ENCODE results near the gene PI4K2B. TPM values are rescaled to one million over a fixed set of nuclear protein-coding genes. Genes with fewer than 3 reads are reported as not detected.

Gene PI4K2B
- polyA plus RNA-seq, 1 donor (not counting 4 experiments of a cell fraction or from before 2014, with no cell fraction given) = 16.7 TPM

- FAIRE-seq (no peak), DNase-seq (ENCODE audit: low read depth, low spot score) (no peak)
- no peaks in the 10 kb centered on the region for H3K4me1 ChIP-seq (ENCODE audit: control insufficient read depth, extremely low read depth, insufficient read depth, low read length)
- H3K79me2 ChIP-seq (ENCODE audit: control insufficient read depth, insufficient read depth, low read length) = no peaks in the 10 kb centered on the region
- H3K4me3 ChIP-seq (ENCODE audit: control insufficient read depth in 2 of 3, extremely low read depth in 1 of 3, insufficient read depth in 2 of 3, low read depth in 1 of 3, low read length in 3 of 3) = no peak overlapping the region
- H4K20me1 ChIP-seq (ENCODE audit: control insufficient read depth, extremely low read depth, insufficient read depth, low read length) = no peaks in the 10 kb centered on the region
- H3K9me1 ChIP-seq (ENCODE audit: control insufficient read depth, extremely low read depth, insufficient read depth, low read length) = no peaks in the 10 kb centered on the region
- H3K27me3 ChIP-seq (ENCODE audit: control insufficient read depth, extremely low read depth, insufficient read depth, low read length) = no peaks in the 10 kb centered on the region
- H3K27ac ChIP-seq (ENCODE audit: control insufficient read depth, insufficient read depth, low read length) = no peak overlapping the region
- H3K9me3 ChIP-seq (ENCODE audit: control insufficient read depth, low read depth, low read length) = no peaks in the 10 kb centered on the region
- no peaks in the 10 kb centered on the region for H3K36me3 ChIP-seq (ENCODE audit: control insufficient read depth in 2 of 2, extremely low read depth in 1 of 2, insufficient read depth in 2 of 2, low read length in 2 of 2)
- H2AFZ ChIP-seq (ENCODE audit: control insufficient read depth, low read length) = no peak overlapping the region
- dilution Hi-C loops (cut with MboI; ENCODE audit: extremely low pct_ligation_motif_present, low sequenced_read_pairs) = no loop called here
- H3K4me2 ChIP-seq (ENCODE audit: control insufficient read depth, extremely low read depth, insufficient read depth, low read depth, low read length) = no peak overlapping the region
- H3K9ac ChIP-seq (ENCODE audit: control insufficient read depth, extremely low read depth, insufficient read depth, low read length) = no peak overlapping the region
- peak in 1 of 3 experiments; percentile 28 for TF ChIP-seq CTCF (optimal IDR thresholded peaks at IDR 0.05 in 1 of 3, IDR thresholded peaks at IDR 0.05 in 1 of 3, conservative IDR thresholded peaks at IDR 0.05 in 1 of 3; ENCODE audit: extremely low read depth in 1 of 3, insufficient read depth in 2 of 3, low read length in 3 of 3)
- TF ChIP-seq EZH2 (IDR thresholded peaks at IDR 0.05; ENCODE audit: low read length) = no peak
Observed at GRCh38 chr4:25190407-25190806, 43.4 kb upstream of the PI4K2B start.

- H3K4me3 ChIP-seq (ENCODE audit: control insufficient read depth in 2 of 3, extremely low read depth in 1 of 3, insufficient read depth in 2 of 3, low read depth in 1 of 3, low read length in 3 of 3) = no peak overlapping the region
- H4K20me1 ChIP-seq (ENCODE audit: control insufficient read depth, extremely low read depth, insufficient read depth, low read length) = no peaks in the 10 kb centered on the region
- H3K4me1 ChIP-seq (ENCODE audit: control insufficient read depth, extremely low read depth, insufficient read depth, low read length) = no peaks in the 10 kb centered on the region
- no peak overlapping the region for H3K4me2 ChIP-seq (ENCODE audit: control insufficient read depth, extremely low read depth, insufficient read depth, low read depth, low read length)
- no peaks in the 10 kb centered on the region for H3K9me3 ChIP-seq (ENCODE audit: control insufficient read depth, low read depth, low read length)
- no peak overlapping the region for H3K9ac ChIP-seq (ENCODE audit: control insufficient read depth, extremely low read depth, insufficient read depth, low read length)
- FAIRE-seq (no peak), DNase-seq (ENCODE audit: low read depth, low spot score) (no peak)
- no peaks in the 10 kb centered on the region for H3K36me3 ChIP-seq (ENCODE audit: control insufficient read depth in 2 of 2, extremely low read depth in 1 of 2, insufficient read depth in 2 of 2, low read length in 2 of 2)
- dilution Hi-C loops (cut with MboI; ENCODE audit: extremely low pct_ligation_motif_present, low sequenced_read_pairs) = no loop called here
- no peak overlapping the region for H2AFZ ChIP-seq (ENCODE audit: control insufficient read depth, low read length)
- no peaks in the 10 kb centered on the region for H3K79me2 ChIP-seq (ENCODE audit: control insufficient read depth, insufficient read depth, low read length)
- no peaks in the 10 kb centered on the region for H3K9me1 ChIP-seq (ENCODE audit: control insufficient read depth, extremely low read depth, insufficient read depth, low read length)
- no peak overlapping the region for H3K27ac ChIP-seq (ENCODE audit: control insufficient read depth, insufficient read depth, low read length)
- H3K27me3 ChIP-seq (ENCODE audit: control insufficient read depth, extremely low read depth, insufficient read depth, low read length) = no peaks in the 10 kb centered on the region
- no peak for TF ChIP-seq EZH2 (IDR thresholded peaks at IDR 0.05; ENCODE audit: low read length)
- no peak for TF ChIP-seq CTCF (optimal IDR thresholded peaks at IDR 0.05 in 1 of 3, IDR thresholded peaks at IDR 0.05 in 1 of 3, conservative IDR thresholded peaks at IDR 0.05 in 1 of 3; ENCODE audit: extremely low read depth in 1 of 3, insufficient read depth in 2 of 3, low read length in 3 of 3)
Observed at GRCh38 chr4:25198713-25199112, 35.1 kb upstream of the PI4K2B start.

Measured in keratinocyte (primary cell).